Sigmoid colon (tissue), 4 donors: ENCODE results near the gene FHOD3.

ENCODE experiments used
- POLR2A ChIP-seq, 2 donors: fragments of 450-650 bp; IDR thresholded peaks; one replicate each; pipeline ENCODE4 v1.6.1; 2016; ENCODE audit warnings: antibody characterized with exemption in 2 of 2, mild to moderate bottlenecking in 2 of 2, moderate library complexity in 2 of 2
- POLR2AphosphoS5 ChIP-seq, 4 donors: sonication (generic); formaldehyde crosslinking; IDR thresholded peaks; one replicate each; pipeline ENCODE4 v1.6.1; 2017; ENCODE audit warnings: antibody characterized with exemption in 4 of 4
- TF ChIP-seq, protein P1 (sequence below), 4 experiments: fragments of 450-650 bp in 3 of 4; fragments of 200-600 bp in 1 of 4; IDR thresholded peaks; one replicate each; pipeline ENCODE4 v1.5.1; 2016 to 2019; ENCODE audit warnings: antibody characterized with exemption in 4 of 4, mild to moderate bottlenecking in 3 of 4, moderate library complexity in 2 of 4

GRCh38 chr18:36255072-36255698 is 42.3 kb upstream of the FHOD3 start:
- TF ChIP-seq, protein P1, sequence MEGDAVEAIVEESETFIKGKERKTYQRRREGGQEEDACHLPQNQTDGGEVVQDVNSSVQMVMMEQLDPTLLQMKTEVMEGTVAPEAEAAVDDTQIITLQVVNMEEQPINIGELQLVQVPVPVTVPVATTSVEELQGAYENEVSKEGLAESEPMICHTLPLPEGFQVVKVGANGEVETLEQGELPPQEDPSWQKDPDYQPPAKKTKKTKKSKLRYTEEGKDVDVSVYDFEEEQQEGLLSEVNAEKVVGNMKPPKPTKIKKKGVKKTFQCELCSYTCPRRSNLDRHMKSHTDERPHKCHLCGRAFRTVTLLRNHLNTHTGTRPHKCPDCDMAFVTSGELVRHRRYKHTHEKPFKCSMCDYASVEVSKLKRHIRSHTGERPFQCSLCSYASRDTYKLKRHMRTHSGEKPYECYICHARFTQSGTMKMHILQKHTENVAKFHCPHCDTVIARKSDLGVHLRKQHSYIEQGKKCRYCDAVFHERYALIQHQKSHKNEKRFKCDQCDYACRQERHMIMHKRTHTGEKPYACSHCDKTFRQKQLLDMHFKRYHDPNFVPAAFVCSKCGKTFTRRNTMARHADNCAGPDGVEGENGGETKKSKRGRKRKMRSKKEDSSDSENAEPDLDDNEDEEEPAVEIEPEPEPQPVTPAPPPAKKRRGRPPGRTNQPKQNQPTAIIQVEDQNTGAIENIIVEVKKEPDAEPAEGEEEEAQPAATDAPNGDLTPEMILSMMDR (IDR thresholded peaks at IDR 0.05), result no peak
- TF ChIP-seq POLR2A (IDR thresholded peaks at IDR 0.05), result no peak
- no peak for TF ChIP-seq POLR2AphosphoS5 (IDR thresholded peaks at IDR 0.05)
